Renal pelvis (tissue), 4 donors: ENCODE results near the gene IQGAP1. TPM values are rescaled to one million over a fixed set of nuclear protein-coding genes. Genes with fewer than 3 reads are reported as not detected.
A peak's percentile ranks its signal among the peaks of the same experiment; 100 is the strongest.
"Not testable (repeated sequence)": the region's sequence is repeated elsewhere in the genome, so short reads cannot be mapped to it uniquely, and the experiment has no call there.

Experiments used
- DNase-seq: peaks from one replicate; pipeline ENCODE4 v3.0.0-alpha.2; 2013
- polyA plus RNA-seq, 3 donors: library from polyadenylated mRNA; unstranded; fragments of 120-200 nt; gene quantifications; one replicate each; pipeline ENCODE4 v1.2.1, GENCODE V29; 2013; ENCODE audit not compliant: insufficient read length in 3 of 3

IQGAP1 gene
- polyA plus RNA-seq, 3 donors: 127 to 186 (median 167) TPM

- no peak for DNase-seq
Measured at GRCh38 chr15:90405055-90405607, 17.1 kb downstream of the IQGAP1 start.

- no peak for DNase-seq
Measured at GRCh38 chr15:90407336-90407735, 19.3 kb downstream of the IQGAP1 start.

GRCh38 chr15:90407871-90408317, 19.9 kb downstream of the IQGAP1 start:
- no peak for DNase-seq

GRCh38 chr15:90408657-90409056, 20.6 kb downstream of the IQGAP1 start:
- no peak for DNase-seq

- DNase-seq: not testable (repeated sequence)
Measured at GRCh38 chr15:90409587-90409986, 21.5 kb downstream of the IQGAP1 start.

- not testable (repeated sequence) for DNase-seq
Measured at GRCh38 chr15:90410316-90410715, 22.3 kb downstream of the IQGAP1 start.

- no peak for DNase-seq
Measured at GRCh38 chr15:90411176-90411575, 23.1 kb downstream of the IQGAP1 start.

GRCh38 chr15:90412356-90413194, 24.5 kb downstream of the IQGAP1 start:
- DNase-seq: peak; percentile 57

GRCh38 chr15:90413411-90414379, 25.7 kb downstream of the IQGAP1 start:
- DNase-seq: no peak

GRCh38 chr15:90414408-90415028, 26.5 kb downstream of the IQGAP1 start:
- DNase-seq: no peak

GRCh38 chr15:90416052-90416451, 28.0 kb downstream of the IQGAP1 start:
- not testable (repeated sequence) for DNase-seq

GRCh38 chr15:90418627-90419026, 30.6 kb downstream of the IQGAP1 start:
- no peak for DNase-seq

- DNase-seq: no peak
Measured at GRCh38 chr15:90419206-90419605, 31.2 kb downstream of the IQGAP1 start.

GRCh38 chr15:90419738-90420406, 31.8 kb downstream of the IQGAP1 start:
- DNase-seq: no peak

GRCh38 chr15:90420451-90420850, 32.4 kb downstream of the IQGAP1 start:
- no peak for DNase-seq

GRCh38 chr15:90421527-90421926, 33.5 kb downstream of the IQGAP1 start:
- DNase-seq: no peak

- DNase-seq: no peak
Measured at GRCh38 chr15:90422043-90422442, 34.0 kb downstream of the IQGAP1 start.

- no peak for DNase-seq
Measured at GRCh38 chr15:90422936-90423335, 34.9 kb downstream of the IQGAP1 start.

GRCh38 chr15:90423801-90424319, 35.8 kb downstream of the IQGAP1 start:
- DNase-seq: no peak

GRCh38 chr15:90425726-90426346, 37.8 kb downstream of the IQGAP1 start:
- no peak for DNase-seq
